OCI-LY7 (cell line): Measurements from ENCODE around the gene PIRT. TPM values are rescaled to one million over a fixed set of nuclear protein-coding genes. Genes with fewer than 3 reads are reported as not detected.

Experiments
- BruUV-seq: library from RNA; stranded (reverse); fragments of 400-500 nt; replicated peaks from 2 replicates; lab custom pipeline; 2021; lab: Mats Ljungman, UMichigan
- CTCF ChIA-PET: fragments of 300-600 bp; sonication (Branson Sonifier 250); formaldehyde crosslinking; loops from one replicate; lab custom pipeline; 2022; ENCODE audit warnings: antibody characterized with exemption; ENCODE audit not compliant: unreplicated experiment; lab: Charles Lee
- POLR2A ChIA-PET: fragments of 300-600 bp; sonication (Branson Sonifier 250); formaldehyde crosslinking; loops from one replicate; lab custom pipeline; 2022; ENCODE audit warnings: antibody characterized with exemption; lab: Charles Lee
- DNase-seq: peaks from one replicate; pipeline ENCODE4 v3.0.0-alpha.2; 2015; ENCODE audit warnings: low spot score
- H2AFZ ChIP-seq: fragments of 200-600 bp; sonication (generic), shearing (Covaris generic); 2 replicates; pipeline ENCODE4 v1.6.1; 2014; ENCODE audit warnings: mild to moderate bottlenecking, antibody characterized with exemption, low read length, moderate library complexity
- H3K27ac ChIP-seq: fragments of 200-600 bp; sonication (generic); 2 replicates; pipeline ENCODE4 v1.5.1; 2014; ENCODE audit warnings: mixed run types, low read depth, mild to moderate bottlenecking, moderate library complexity, low read length, inconsistent platforms; ENCODE audit not compliant: poor library complexity, severe bottlenecking
- H3K36me3 ChIP-seq: fragments of 200-600 bp; sonication (generic); 2 replicates; pipeline ENCODE4 v1.6.1; 2014; ENCODE audit warnings: mild to moderate bottlenecking, antibody characterized with exemption, low read length, moderate library complexity, mixed read lengths; ENCODE audit not compliant: insufficient read depth
- H3K4me1 ChIP-seq: fragments of 200-600 bp; sonication (generic); 2 replicates; pipeline ENCODE4 v1.5.1; 2014; ENCODE audit warnings: mild to moderate bottlenecking, low read length; ENCODE audit not compliant: insufficient read depth, poor library complexity, severe bottlenecking
- H3K4me2 ChIP-seq: fragments of 200-600 bp; sonication (generic); 2 replicates; pipeline ENCODE4 v1.6.1; 2014; ENCODE audit warnings: mild to moderate bottlenecking, low read length
- H3K4me3 ChIP-seq: fragments of 200-600 bp; sonication (generic); 2 replicates; pipeline ENCODE4 v1.5.1; 2014; ENCODE audit warnings: mild to moderate bottlenecking, low read depth, low read length; ENCODE audit not compliant: poor library complexity, severe bottlenecking
- H3K79me2 ChIP-seq: fragments of 200-600 bp; sonication (generic); 2 replicates; pipeline ENCODE4 v1.6.1; 2016; ENCODE audit warnings: low read depth, mild to moderate bottlenecking, low read length, moderate library complexity, mixed read lengths; ENCODE audit not compliant: insufficient read depth
- H3K9me2 ChIP-seq: fragments of 200-600 bp; sonication (generic); 2 replicates; pipeline ENCODE4 v1.6.1; 2016; ENCODE audit warnings: mild to moderate bottlenecking, low read length, mixed read lengths; ENCODE audit not compliant: insufficient read depth
- H3K9me3 ChIP-seq: fragments of 200-600 bp; sonication (generic); 2 replicates; pipeline ENCODE4 v1.6.1; 2014; ENCODE audit warnings: mild to moderate bottlenecking, mixed run types, low read length, mixed read lengths
- H4K20me1 ChIP-seq: fragments of 200-600 bp; sonication (generic); 2 replicates; pipeline ENCODE4 v1.6.1; 2014; ENCODE audit warnings: mild to moderate bottlenecking, antibody characterized with exemption, low read length, moderate library complexity, mixed read lengths; ENCODE audit not compliant: insufficient read depth
- CTCF ChIP-seq: fragments of 200-600 bp; sonication (generic); conservative IDR thresholded peaks from 2 replicates; pipeline ENCODE4 v1.5.1; 2014; ENCODE audit warnings: mild to moderate bottlenecking, antibody characterized with exemption, low read length, moderate library complexity, mixed read lengths
- EZH2phosphoT487 ChIP-seq: fragments of 200-600 bp; sonication (generic); IDR thresholded peaks from 2 replicates; pipeline ENCODE4 v1.6.1; 2018; ENCODE audit warnings: low read depth, borderline replicate concordance, mild to moderate bottlenecking, mixed run types, antibody characterized with exemption, low read length, moderate library complexity, mixed read lengths
- intact Hi-C: fragments of 100-400 bp; cut with micrococcal nuclease; formaldehyde crosslinking; loops from one replicate; pipeline ENCODE4 v1.10.0; 2022; ENCODE audit not compliant: unreplicated experiment
- total RNA-seq, 2 experiments: library from RNA; depleted of rRNA in 1 of 2; stranded (reverse); fragments of >200 nt in 1 of 2; shearing (Covaris generic) in 1 of 2; gene quantifications; 2 replicates each; pipeline ENCODE4 v1.2.3, GENCODE V29; 2014 to 2022

The PIRT gene
- total RNA-seq, 2 experiments from 2014 or later: not detected

GRCh38 chr17:10803350-10803749, 34.5 kb downstream of the PIRT start:
- H4K20me1 ChIP-seq: no peaks in the 10 kb centered on the region

GRCh38 chr17:10802496-10803284, 35.2 kb downstream of the PIRT start:
- TF ChIP-seq CTCF (no peak), EZH2phosphoT487 (no peak)
- Histone ChIP-seq H3K9me2 (no peaks in the 10 kb centered on the region), H3K4me3 (no peak overlapping the region), H3K36me3 (no peaks in the 10 kb centered on the region), H2AFZ (no peak overlapping the region), H3K4me1 (no peaks in the 10 kb centered on the region), H3K9me3 (no peaks in the 10 kb centered on the region), H4K20me1 (no peaks in the 10 kb centered on the region), H3K27ac (no peak overlapping the region), H3K4me2 (no peak overlapping the region), H3K79me2 (no peaks in the 10 kb centered on the region)
- CTCF ChIA-PET: no interaction called here
- POLR2A ChIA-PET: no interaction called here
- BruUV-seq: no TSS peak
- no peak for DNase-seq
- intact Hi-C loops: no loop called here

More at GRCh38 chr17:10803350-10803749, 34.5 kb downstream of the PIRT start:
- Histone ChIP-seq H3K27ac (no peak overlapping the region), H3K4me2 (no peak overlapping the region), H3K4me3 (no peak overlapping the region), H3K36me3 (no peaks in the 10 kb centered on the region), H3K79me2 (no peaks in the 10 kb centered on the region), H3K9me3 (no peaks in the 10 kb centered on the region), H3K4me1 (no peaks in the 10 kb centered on the region), H3K9me2 (no peaks in the 10 kb centered on the region), H2AFZ (no peak overlapping the region)
- DNase-seq: no peak
- ChIA-PET POLR2A (no interaction called here), CTCF (no interaction called here)
- no TSS peak for BruUV-seq
- intact Hi-C loops: no loop called here
- TF ChIP-seq CTCF (no peak), EZH2phosphoT487 (no peak)

- H3K4me2 ChIP-seq: no peak overlapping the region
- intact Hi-C loops: no loop called here
- H3K79me2 ChIP-seq: no peaks in the 10 kb centered on the region
- no peaks in the 10 kb centered on the region for H3K4me1 ChIP-seq
- H2AFZ ChIP-seq: no peak overlapping the region
- TF ChIP-seq CTCF (no peak), EZH2phosphoT487 (no peak)
- no peaks in the 10 kb centered on the region for H3K9me3 ChIP-seq
- H4K20me1 ChIP-seq: no peaks in the 10 kb centered on the region
- POLR2A ChIA-PET: interaction anchor here (0.5 kb wide), 1 partner anchor 115 kb away, joined by 3 read pairs; no protein-coding TSS in a partner anchor
- CTCF ChIA-PET: no interaction called here
- DNase-seq: no peak
- H3K36me3 ChIP-seq: no peaks in the 10 kb centered on the region
- no TSS peak for BruUV-seq
- H3K9me2 ChIP-seq: no peaks in the 10 kb centered on the region
- no peak overlapping the region for H3K4me3 ChIP-seq
- no peak overlapping the region for H3K27ac ChIP-seq
Observed at GRCh38 chr17:10799407-10799806, 38.5 kb downstream of the PIRT start.
